ENCODE data around the gene CACNA1C. TPM values are rescaled to one million over a fixed set of nuclear protein-coding genes. Genes with fewer than 3 reads are reported as not detected.

CACNA1C gene
- total and polyA plus RNA-seq, 2 donors from 2014 or later: 1.6 to 17.4 TPM

- no peaks in the 10 kb centered on the region for H3K36me3 ChIP-seq (ENCODE audit: control insufficient read depth in 2 of 3, insufficient read depth in 3 of 3, low read length in 3 of 3)
- intact Hi-C loops (cut with DNase I): no loop called here
- no peaks in the 10 kb centered on the region for H3K27me3 ChIP-seq (ENCODE audit: control insufficient read depth, insufficient read depth, low read length)
- TF ChIP-seq, protein P1, sequence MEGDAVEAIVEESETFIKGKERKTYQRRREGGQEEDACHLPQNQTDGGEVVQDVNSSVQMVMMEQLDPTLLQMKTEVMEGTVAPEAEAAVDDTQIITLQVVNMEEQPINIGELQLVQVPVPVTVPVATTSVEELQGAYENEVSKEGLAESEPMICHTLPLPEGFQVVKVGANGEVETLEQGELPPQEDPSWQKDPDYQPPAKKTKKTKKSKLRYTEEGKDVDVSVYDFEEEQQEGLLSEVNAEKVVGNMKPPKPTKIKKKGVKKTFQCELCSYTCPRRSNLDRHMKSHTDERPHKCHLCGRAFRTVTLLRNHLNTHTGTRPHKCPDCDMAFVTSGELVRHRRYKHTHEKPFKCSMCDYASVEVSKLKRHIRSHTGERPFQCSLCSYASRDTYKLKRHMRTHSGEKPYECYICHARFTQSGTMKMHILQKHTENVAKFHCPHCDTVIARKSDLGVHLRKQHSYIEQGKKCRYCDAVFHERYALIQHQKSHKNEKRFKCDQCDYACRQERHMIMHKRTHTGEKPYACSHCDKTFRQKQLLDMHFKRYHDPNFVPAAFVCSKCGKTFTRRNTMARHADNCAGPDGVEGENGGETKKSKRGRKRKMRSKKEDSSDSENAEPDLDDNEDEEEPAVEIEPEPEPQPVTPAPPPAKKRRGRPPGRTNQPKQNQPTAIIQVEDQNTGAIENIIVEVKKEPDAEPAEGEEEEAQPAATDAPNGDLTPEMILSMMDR (IDR thresholded peaks at IDR 0.05; ENCODE audit: borderline replicate concordance, extremely low read depth, insufficient read depth): no peak
- DNase-seq (no peak), FAIRE-seq (no peak)
- peaks cover 0 to 6% (median 5%) of the 10 kb centered on the region in 3 donors for H3K4me1 ChIP-seq (ENCODE audit: control insufficient read depth in 2 of 3, insufficient read depth in 2 of 3, low read depth in 1 of 3, low read length in 3 of 3)
- no peak overlapping the region for H3K9ac ChIP-seq (ENCODE audit: low read length in 3 of 3)
- H3K27ac ChIP-seq (ENCODE audit: low read depth in 2 of 2, low read length in 2 of 2): peak overlapping the region in 1 of 2 donors; percentile 11
- H3K4me3 ChIP-seq (ENCODE audit: low read length in 3 of 3): no peak overlapping the region
- no peaks in the 10 kb centered on the region for H3K9me3 ChIP-seq (ENCODE audit: control insufficient read depth in 2 of 3, insufficient read depth in 1 of 3, low read length in 3 of 3)
Measured at GRCh38 chr12:2413301-2413700, 360.5 kb downstream of the CACNA1C start.

DNA sequence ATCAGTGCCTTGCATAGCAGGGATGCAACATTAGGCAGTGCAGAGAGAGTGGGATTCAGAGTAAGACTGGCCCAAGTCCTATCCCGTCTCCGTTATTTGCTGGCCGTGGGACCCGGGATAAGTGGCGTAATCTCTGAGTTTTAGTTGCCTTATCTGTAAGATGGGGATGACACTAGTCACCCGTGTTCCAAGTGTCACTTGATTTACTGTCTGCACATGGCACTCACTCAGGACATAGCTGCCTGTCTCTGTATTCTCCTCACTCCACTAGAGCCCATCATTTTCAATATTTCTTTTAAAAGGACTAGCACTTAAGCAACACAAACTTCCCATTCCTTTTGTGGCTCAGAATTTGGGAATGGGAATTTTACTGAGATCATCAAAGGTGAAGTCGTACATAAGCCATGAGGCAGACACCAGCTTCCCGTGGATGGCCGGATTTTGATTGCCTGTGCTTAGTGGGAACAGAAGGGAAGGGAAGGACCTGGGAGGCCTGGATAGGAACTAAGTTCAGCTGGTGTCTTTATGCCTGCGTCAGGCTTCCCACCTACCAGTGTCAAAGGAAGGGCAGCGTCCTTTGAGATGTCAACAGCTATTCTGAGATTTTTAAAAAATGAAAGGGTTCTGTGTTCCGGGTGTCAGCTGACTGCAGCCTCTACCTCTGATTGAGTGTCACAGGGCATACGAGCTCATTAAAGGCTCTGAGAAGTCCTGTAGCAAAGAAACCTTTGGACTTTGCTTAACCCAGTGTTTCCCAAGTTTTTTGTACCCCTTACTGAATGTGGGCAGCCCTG is 361.4 kb downstream of the CACNA1C start:
- FAIRE-seq (no peak), DNase-seq (peak in 1 of 5 donors; percentile 54)
- Histone ChIP-seq H3K9me3 (ENCODE audit: control insufficient read depth in 2 of 3, insufficient read depth in 1 of 3, low read length in 3 of 3) (no peaks in the 10 kb centered on the region), H3K4me3 (ENCODE audit: low read length in 3 of 3) (no peak overlapping the region), H3K27ac (ENCODE audit: low read depth in 2 of 2, low read length in 2 of 2) (peak overlapping the region; percentile 11 to 36), H3K27me3 (ENCODE audit: control insufficient read depth, insufficient read depth, low read length) (no peaks in the 10 kb centered on the region), H3K36me3 (ENCODE audit: control insufficient read depth in 2 of 3, insufficient read depth in 3 of 3, low read length in 3 of 3) (no peaks in the 10 kb centered on the region), H3K9ac (ENCODE audit: low read length in 3 of 3) (no peak overlapping the region), H3K4me1 (ENCODE audit: control insufficient read depth in 2 of 3, insufficient read depth in 2 of 3, low read depth in 1 of 3, low read length in 3 of 3) (peaks cover 0 to 6% (median 5%) of the 10 kb centered on the region in 3 donors)
- intact Hi-C loops (cut with DNase I): no loop called here
- TF ChIP-seq, protein P1 (IDR thresholded peaks at IDR 0.05; ENCODE audit: borderline replicate concordance, extremely low read depth, insufficient read depth): no peak

DNA sequence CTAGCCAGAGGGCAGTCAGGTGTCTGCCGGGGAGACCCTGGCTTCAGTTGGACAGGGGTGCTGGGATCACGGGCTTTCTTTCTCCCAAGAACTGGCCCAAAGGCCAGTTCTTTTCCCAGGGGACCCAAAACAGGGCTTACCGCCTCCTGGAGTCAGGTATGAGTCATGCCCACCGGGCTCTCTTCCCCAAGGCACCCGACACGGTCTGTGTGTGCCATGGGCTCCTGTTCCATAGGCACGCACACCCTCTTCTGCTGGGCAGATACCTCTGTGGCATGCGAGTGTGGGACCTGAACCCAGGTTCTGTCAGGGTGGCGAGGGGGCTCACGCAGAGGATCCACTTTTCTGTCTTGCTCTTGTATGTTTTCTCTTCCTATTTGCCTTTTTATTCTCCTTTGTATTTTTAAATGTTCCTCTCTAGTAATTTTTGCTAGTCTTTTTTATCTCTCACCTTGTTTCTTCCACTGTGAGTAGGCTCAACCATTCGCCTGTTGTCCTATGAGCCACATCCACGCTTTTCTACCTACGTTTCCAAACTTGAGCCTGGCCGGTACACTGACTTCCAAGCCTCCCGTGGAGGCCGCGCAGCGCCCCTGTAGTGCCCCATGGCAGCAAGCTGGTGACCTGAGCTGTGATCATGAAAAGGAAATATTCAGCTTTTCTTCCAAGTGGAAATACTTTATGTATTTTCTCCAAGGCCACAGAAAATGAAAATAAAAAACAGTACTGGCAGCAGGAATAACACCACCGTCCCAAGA is 362.2 kb downstream of the CACNA1C start:
- TF ChIP-seq, protein P1 (IDR thresholded peaks at IDR 0.05; ENCODE audit: borderline replicate concordance, extremely low read depth, insufficient read depth): no peak
- intact Hi-C loops (cut with DNase I): no loop called here
- Histone ChIP-seq H3K4me3 (ENCODE audit: low read length in 3 of 3) (no peak overlapping the region), H3K9me3 (ENCODE audit: control insufficient read depth in 2 of 3, insufficient read depth in 1 of 3, low read length in 3 of 3) (no peaks in the 10 kb centered on the region), H3K4me1 (ENCODE audit: control insufficient read depth in 2 of 3, insufficient read depth in 2 of 3, low read depth in 1 of 3, low read length in 3 of 3) (peaks cover 0 to 6% (median 5%) of the 10 kb centered on the region in 3 donors), H3K27me3 (ENCODE audit: control insufficient read depth, insufficient read depth, low read length) (no peaks in the 10 kb centered on the region), H3K36me3 (ENCODE audit: control insufficient read depth in 2 of 3, insufficient read depth in 3 of 3, low read length in 3 of 3) (no peaks in the 10 kb centered on the region), H3K27ac (ENCODE audit: low read depth in 2 of 2, low read length in 2 of 2) (peak overlapping the region in 1 of 2 donors; percentile 11), H3K9ac (ENCODE audit: low read length in 3 of 3) (no peak overlapping the region)
- DNase-seq (no peak), FAIRE-seq (no peak)
